GM10266 (cell line): ENCODE data around the gene FAXC.

Experiments
- DNase-seq: peaks from one replicate; pipeline ENCODE4 v3.0.0; 2012; ENCODE audit errors: extremely low spot score
- CTCF ChIP-seq: IDR thresholded peaks from 2 replicates; pipeline ENCODE4 v1.5.1; 2012; ENCODE audit warnings: mild to moderate bottlenecking, low read depth; ENCODE audit not compliant: control insufficient read depth, insufficient read depth; ENCODE audit errors: missing control alignments

Gene FAXC

GRCh38 chr6:99324996-99325395 is 24.5 kb downstream of the FAXC start:
- no peak for TF ChIP-seq CTCF
- no peak for DNase-seq

GRCh38 chr6:99318566-99318965 is 30.9 kb downstream of the FAXC start:
- DNase-seq, result no peak

GRCh38 chr6:99312354-99312753 is 37.1 kb downstream of the FAXC start:
- no peak for DNase-seq
- no peak for TF ChIP-seq CTCF

More at GRCh38 chr6:99318566-99318965, 30.9 kb downstream of the FAXC start:
- TF ChIP-seq CTCF, result no peak

GRCh38 chr6:99310553-99310952 is 38.9 kb downstream of the FAXC start:
- TF ChIP-seq CTCF, result no peak
- DNase-seq, result no peak

- no peak for TF ChIP-seq CTCF
- DNase-seq, result no peak
Observed at GRCh38 chr6:99309557-99309956, 39.9 kb downstream of the FAXC start.

GRCh38 chr6:99308788-99309187 is 40.7 kb downstream of the FAXC start:
- no peak for DNase-seq
- no peak for TF ChIP-seq CTCF

GRCh38 chr6:99307295-99307907 is 42.1 kb downstream of the FAXC start:
- no peak for TF ChIP-seq CTCF
- no peak for DNase-seq
